Tongue (tissue), 2 donors: Measurements from ENCODE around the gene FAM181A. TPM values are rescaled to one million over a fixed set of nuclear protein-coding genes. Genes with fewer than 3 reads are reported as not detected.

ENCODE experiments used
- DNase-seq: peaks from one replicate; pipeline ENCODE4 v3.0.0-alpha.2; 2015
- total RNA-seq: library from RNA; depleted of rRNA; stranded (reverse); fragments of >200 nt; gene quantifications from one replicate; pipeline ENCODE4 v1.2.3, GENCODE V29; 2014

Gene FAM181A
- total RNA-seq, 1 donor from 2014 or later = 0.31 TPM

GRCh38 chr14:93950948-93951634 is 23.9 kb downstream of the FAM181A start:
- no peak for DNase-seq

- DNase-seq = no peak
Observed at GRCh38 chr14:93951635-93952540, 24.7 kb downstream of the FAM181A start.

GRCh38 chr14:93952829-93953228 is 25.7 kb downstream of the FAM181A start:
- DNase-seq = no peak

- DNase-seq = no peak
Observed at GRCh38 chr14:93953263-93953662, 26.1 kb downstream of the FAM181A start.

- peak; percentile 80 for DNase-seq
Observed at GRCh38 chr14:93953739-93954515, 26.8 kb downstream of the FAM181A start.

- no peak for DNase-seq
Observed at GRCh38 chr14:93954516-93954830, 27.3 kb downstream of the FAM181A start.

GRCh38 chr14:93954900-93955849 is 28.0 kb downstream of the FAM181A start:
- no peak for DNase-seq

GRCh38 chr14:93955850-93956481 is 28.8 kb downstream of the FAM181A start:
- no peak for DNase-seq

- peak; percentile 86 for DNase-seq
Observed at GRCh38 chr14:93956514-93957332, 29.6 kb downstream of the FAM181A start.

GRCh38 chr14:93957333-93957710 is 30.2 kb downstream of the FAM181A start:
- DNase-seq = no peak

GRCh38 chr14:93957751-93958566 is 30.8 kb downstream of the FAM181A start:
- no peak for DNase-seq

- peak; percentile 72 for DNase-seq
Observed at GRCh38 chr14:93958567-93959238, 31.6 kb downstream of the FAM181A start.

- DNase-seq = no peak
Observed at GRCh38 chr14:93959239-93960107, 32.3 kb downstream of the FAM181A start.

- no peak for DNase-seq
Observed at GRCh38 chr14:93960108-93960475, 32.9 kb downstream of the FAM181A start.

GRCh38 chr14:93960774-93961438 is 33.8 kb downstream of the FAM181A start:
- DNase-seq = no peak

- no peak for DNase-seq
Observed at GRCh38 chr14:93961620-93962019, 34.5 kb downstream of the FAM181A start.
